Transverse colon (tissue), 3 donors: Measurements from ENCODE around the gene GIPC3.

Source experiments
- CTCF ChIP-seq, 5 experiments: fragments of 200-600 bp in 3 of 5; fragments of 450-650 bp in 2 of 5; sonication (generic) in 3 of 5; IDR thresholded peaks; 1 replicate in 2 of 5; 2 replicates in 3 of 5; pipeline ENCODE4 v1.5.1; 2016 to 2017; ENCODE audit warnings: antibody characterized with exemption in 5 of 5, inconsistent platforms in 3 of 5, mild to moderate bottlenecking in 2 of 5, moderate library complexity in 1 of 5
- EP300 ChIP-seq: sonication (generic); formaldehyde crosslinking; IDR thresholded peaks from one replicate; pipeline ENCODE4 v1.6.1; 2017; ENCODE audit warnings: antibody characterized with exemption, low read depth
- POLR2A ChIP-seq: fragments of 450-650 bp; IDR thresholded peaks from one replicate; pipeline ENCODE4 v1.6.1; 2016; ENCODE audit warnings: antibody characterized with exemption, mild to moderate bottlenecking, moderate library complexity

GRCh38 chr19:3593156-3593555, 7.9 kb downstream of the GIPC3 start:
- TF ChIP-seq POLR2A, result no peak
- TF ChIP-seq CTCF (IDR thresholded peaks at IDR 0.05), result no peak
- TF ChIP-seq EP300, result no peak
